Suppressor macrophage treated with lipopolysaccharide for 1 hour (primary cell): ENCODE data around the gene TSTD2.
"Not testable (repeated sequence)": the region's sequence is repeated elsewhere in the genome, so short reads cannot be mapped to it uniquely, and the experiment has no call there.

Source experiments
- DNase-seq, 3 donors: peaks; one replicate each; pipeline ENCODE4 v3.0.0-alpha.2; 2020 to 2022

The TSTD2 gene

GRCh38 chr9:97584778-97585177 is 48.4 kb downstream of the TSTD2 start:
- DNase-seq, result not testable (repeated sequence)

DNA sequence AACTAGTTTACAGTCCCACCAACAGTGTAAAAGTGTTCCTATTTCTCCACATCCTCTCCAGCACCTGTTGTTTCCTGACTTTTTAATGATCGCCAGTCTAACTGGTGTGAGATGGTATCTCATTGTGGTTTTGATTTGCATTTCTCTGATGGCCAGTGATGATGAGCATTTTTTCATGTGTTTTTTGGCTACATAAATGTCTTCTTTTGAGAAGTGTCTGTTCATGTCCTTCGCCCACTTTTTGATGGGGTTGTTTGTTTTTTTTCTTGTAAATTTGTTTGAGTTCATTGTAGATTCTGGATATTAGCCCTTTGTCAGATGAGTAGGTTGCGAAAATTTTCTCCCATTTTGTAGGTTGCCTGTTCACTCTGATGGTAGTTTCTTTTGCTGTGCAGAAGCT is 51.6 kb downstream of the TSTD2 start:
- not testable (repeated sequence) for DNase-seq

- DNase-seq, result no peak
Measured at GRCh38 chr9:97579914-97580313, 53.3 kb downstream of the TSTD2 start.

DNA sequence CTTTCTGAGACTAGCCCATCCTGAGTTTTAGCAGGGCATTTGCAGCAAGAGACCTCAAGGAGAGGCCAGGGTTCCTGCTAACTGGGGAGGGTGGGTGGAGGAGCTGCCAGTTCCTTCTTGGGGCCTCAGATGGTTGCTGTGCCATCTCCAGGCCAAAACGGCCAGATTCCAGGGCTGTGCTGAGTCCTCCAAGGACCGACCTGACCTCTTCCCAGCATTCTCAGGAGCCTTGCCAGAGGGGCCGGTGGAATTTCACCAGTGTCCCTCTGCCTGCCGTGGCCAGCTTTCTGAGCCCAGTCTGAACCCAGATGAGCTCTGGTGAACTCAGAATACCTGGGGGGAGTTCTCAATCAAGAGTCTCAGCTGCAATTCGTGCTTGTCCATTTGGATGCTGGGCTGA is 54.3 kb downstream of the TSTD2 start:
- DNase-seq, result no peak

DNA sequence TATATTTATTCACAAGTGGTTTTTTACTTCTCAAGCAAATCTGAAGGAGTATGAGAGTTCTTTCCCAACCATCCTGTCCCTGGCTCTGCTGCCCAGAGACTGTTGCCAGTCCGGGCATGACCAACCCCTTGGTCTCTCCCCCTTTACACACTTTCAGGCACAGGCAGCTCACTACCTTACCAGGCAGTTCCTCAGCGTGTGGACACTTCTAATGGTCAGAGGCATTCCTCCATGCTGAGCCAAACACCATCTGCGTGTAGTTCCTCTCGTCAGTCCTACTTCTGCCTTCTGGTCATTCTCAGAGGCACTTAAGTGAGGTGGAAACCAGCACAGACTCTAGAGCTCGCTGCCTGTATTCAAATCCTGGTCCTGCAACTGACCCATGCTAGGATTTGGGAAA is 56.1 kb downstream of the TSTD2 start:
- no peak for DNase-seq

- no peak for DNase-seq
Measured at GRCh38 chr9:97575673-97576200, 57.4 kb downstream of the TSTD2 start.

GRCh38 chr9:97574921-97575672 is 58.1 kb downstream of the TSTD2 start:
- DNase-seq, result peak in 2 of 3 donors; percentile 26 to 32

GRCh38 chr9:97574101-97574571 is 59.0 kb downstream of the TSTD2 start:
- DNase-seq, result not testable (repeated sequence)

GRCh38 chr9:97573482-97574073 is 59.6 kb downstream of the TSTD2 start:
- no peak for DNase-seq

DNA sequence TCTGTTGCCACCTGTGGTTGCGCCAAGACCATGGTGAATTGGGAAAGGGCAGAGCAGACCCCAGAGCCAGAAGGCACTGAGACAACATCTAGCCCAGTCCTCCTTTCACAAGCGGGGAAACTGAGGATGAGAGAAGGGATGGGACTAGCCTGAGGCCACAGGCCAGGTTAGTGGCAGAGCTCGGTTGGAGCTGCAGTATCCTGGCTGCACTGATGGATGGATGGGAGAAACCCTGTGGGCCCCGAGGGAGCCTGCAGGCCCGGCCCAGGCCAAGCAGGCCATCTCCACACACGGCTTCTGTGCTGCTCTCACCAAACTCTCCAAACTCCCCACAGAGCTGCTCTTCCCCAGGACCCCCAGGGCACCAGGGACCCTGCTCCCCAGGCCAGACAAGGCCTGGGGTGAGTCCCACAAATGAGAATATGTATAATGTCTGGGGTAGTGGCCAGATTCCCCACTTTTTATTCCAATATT is 60.2 kb downstream of the TSTD2 start:
- DNase-seq, result no peak

- no peak for DNase-seq
Measured at GRCh38 chr9:97572196-97572891, 60.8 kb downstream of the TSTD2 start.

DNA sequence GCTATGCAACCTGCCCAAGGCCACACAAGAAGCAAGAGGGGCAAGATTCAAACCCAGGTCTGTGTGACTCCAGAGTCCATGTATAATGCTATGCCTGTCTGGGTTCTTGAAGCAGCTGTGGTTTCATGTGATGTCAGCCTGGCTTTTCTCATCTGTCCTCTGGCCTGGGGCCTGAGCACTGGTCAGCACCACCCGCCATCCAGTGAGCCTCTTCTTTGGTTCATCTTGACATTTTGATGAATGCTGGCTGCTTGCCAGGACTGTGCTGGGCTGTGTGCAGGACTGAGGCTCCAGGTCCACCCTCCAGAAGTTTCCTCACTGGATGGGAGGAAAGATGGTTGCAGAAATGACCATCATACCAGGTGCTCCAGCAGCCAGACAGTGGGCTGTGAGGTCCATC is 61.5 kb downstream of the TSTD2 start:
- no peak for DNase-seq

DNA sequence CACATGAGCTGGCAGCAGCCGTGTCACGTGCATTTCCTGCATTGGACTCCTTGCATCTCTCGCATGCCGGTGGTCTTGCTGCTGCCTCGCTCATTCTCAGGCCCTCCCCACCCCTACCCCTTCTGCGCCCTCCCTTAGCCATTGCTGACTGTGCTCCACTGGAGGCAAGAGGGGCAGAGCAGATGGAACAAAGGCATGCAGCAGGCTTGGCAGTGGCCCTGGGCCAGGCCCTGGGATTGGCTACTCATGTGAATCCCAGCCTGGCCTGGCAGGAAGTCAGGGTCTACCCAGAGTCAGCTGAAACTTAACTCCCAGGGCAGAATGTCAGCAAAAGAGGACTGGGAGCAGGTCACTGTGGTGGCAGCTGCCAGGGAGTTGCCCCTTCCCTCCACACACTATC is 62.3 kb downstream of the TSTD2 start:
- DNase-seq, result no peak

DNA sequence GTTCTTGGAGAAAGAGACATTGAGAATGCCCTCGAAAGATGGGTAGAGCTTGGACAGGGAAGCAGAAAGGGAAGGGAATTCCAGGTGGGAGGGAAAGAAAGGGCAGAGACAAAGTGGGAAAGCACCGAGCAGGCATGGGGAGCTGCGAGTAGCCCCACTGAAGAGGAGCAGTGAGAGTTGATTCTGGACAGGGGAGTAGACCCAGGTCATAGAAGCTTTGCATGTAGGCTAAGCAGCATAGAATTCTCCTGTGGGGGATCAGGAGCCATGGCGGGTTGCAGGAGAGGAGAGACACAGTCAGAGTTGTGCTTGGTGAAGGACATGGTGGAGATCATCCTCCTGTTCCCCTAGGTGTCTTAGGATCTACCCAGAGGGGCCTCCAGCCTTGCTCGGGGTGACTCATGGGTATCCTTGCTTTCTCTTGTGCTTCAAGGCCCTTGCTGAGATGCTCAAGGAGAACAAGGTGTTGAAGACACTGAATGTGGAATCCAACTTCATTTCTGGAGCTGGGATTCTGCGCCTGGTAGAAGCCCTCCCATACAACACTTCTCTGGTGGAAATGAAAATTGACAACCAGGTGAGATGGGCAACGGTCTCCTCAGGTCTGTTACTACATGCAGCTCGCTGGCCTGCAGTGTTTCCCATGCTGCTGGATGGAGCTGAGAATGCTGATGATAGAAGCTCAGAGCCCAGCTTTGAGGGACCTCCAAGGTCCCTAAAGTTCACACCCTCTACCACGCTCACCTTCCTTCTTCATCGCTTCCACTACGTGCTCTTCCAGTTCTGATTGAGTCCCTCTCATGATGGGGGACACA is 64.5 kb downstream of the TSTD2 start:
- DNase-seq, result no peak

- peak; percentile 29 to 69 (median 59) for DNase-seq
Measured at GRCh38 chr9:97567894-97568202, 65.3 kb downstream of the TSTD2 start.

DNA sequence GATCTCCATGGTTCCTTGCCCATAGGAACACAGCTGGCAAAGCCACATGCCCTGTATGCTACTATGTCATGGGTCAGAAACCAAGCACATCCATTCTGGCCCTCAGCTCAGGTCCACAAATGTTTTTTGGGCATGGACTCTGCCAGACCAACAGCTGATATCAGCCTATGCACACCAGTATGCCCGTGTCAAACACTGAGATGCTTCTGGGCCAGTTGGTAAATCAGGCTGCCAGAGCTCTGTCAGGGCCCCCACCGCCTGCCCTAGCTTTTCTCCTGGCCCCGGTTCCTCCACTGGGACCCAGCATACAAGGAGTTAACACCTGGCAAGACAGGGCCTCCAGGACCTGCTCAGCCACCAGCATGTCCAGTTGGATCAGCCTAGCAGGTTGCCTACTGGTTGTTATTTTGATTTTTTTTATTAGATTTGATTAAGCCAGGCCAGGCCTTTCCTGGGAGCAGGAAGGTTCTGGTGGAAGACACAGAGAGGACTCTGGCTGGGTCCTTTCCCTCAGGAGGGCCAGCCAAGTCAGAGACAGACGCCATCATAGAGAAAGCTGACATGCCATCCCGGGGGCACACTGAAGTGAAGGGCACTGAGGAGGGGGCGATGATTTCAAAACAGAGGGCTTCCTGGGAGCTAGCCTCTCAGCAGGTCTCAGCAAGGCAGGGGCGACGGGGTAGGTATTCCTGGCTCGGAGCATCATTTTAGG is 65.8 kb downstream of the TSTD2 start:
- DNase-seq, result no peak

- no peak for DNase-seq
Measured at GRCh38 chr9:97565262-97565661, 67.9 kb downstream of the TSTD2 start.

DNA sequence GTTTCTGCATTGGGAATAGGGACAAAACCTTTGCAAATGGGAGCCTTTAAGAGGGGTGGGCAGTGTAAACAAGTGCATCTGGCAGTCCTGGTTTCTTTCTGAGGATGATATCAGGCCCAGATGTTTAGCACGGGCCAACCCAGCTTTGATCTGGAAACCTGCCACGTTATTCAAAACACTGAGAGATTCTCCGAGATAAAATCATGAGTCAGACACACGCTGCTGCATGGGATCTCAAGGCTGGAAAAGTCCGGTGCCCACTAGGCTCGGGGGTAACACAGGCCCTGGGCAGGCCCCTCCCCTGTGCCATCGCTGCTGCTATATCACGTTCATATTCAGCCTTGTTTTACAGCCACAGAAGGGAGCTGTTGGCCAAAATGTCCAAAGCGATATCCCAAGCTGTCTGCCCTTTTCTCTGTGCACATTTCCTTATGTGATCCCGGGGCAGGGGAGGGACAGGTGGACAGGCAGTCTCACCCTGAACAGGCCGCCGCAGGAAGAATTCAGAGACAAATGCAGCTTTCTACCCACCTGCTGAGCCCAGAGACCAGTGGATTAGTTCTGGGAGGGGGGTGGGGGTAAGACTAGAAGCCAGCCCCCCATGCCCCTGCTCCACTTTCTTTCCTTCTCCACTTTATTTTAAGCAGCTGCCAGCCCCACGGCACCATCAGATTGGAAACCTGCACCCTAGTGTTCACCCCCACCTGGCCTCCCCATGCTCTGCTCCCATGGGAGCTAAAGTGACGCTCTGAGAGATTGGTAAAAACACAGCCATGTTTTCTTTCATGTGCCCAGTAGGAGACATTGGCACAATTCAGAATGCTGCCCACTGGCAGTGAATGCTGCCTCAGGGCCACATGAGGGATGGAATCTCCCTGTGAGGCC is 68.6 kb downstream of the TSTD2 start:
- no peak for DNase-seq

- no peak for DNase-seq
Measured at GRCh38 chr9:97563458-97564135, 69.6 kb downstream of the TSTD2 start.

- DNase-seq, result no peak
Measured at GRCh38 chr9:97562542-97562941, 70.6 kb downstream of the TSTD2 start.

DNA sequence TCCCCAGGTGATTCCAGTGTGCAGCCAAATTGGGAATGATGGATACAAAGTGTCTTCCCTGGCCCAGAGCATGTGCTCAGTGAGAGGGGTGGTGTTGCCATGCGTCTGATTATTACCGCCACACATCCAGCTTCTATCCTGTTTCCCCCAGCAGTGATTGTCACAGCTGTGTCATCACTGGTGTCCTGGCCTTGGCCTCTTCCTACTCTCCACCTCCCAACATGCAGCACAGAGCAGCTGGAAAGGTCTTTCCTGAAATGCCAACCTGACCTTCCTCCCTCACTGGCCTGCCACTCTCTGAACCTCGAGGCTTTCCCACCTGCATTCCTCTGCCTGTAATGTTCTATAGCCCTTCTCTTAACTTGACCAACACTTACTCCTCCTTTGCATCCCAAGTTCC is 71.7 kb downstream of the TSTD2 start:
- DNase-seq, result no peak
